ENCODE measurements around the gene RPH3AL.

Gene RPH3AL

GRCh38 chr17:351449-351738, 1.2 kb downstream of the RPH3AL start:
- no peak for DNase-seq

- no peak for DNase-seq
Observed at GRCh38 chr17:350706-351448, 1.7 kb downstream of the RPH3AL start.

- DNase-seq: no peak
Observed at GRCh38 chr17:349666-350065, 2.9 kb downstream of the RPH3AL start.

- DNase-seq: no peak
Observed at GRCh38 chr17:348692-349425, 3.7 kb downstream of the RPH3AL start.

GRCh38 chr17:348012-348411, 4.6 kb downstream of the RPH3AL start:
- no peak for DNase-seq

GRCh38 chr17:347309-347899, 5.2 kb downstream of the RPH3AL start:
- no peak for DNase-seq

- DNase-seq: no peak
Observed at GRCh38 chr17:345992-346785, 6.4 kb downstream of the RPH3AL start.

GRCh38 chr17:345261-345660, 7.3 kb downstream of the RPH3AL start:
- no peak for DNase-seq

GRCh38 chr17:343875-344752, 8.5 kb downstream of the RPH3AL start:
- DNase-seq: no peak

- no peak for DNase-seq
Observed at GRCh38 chr17:343211-343610, 9.4 kb downstream of the RPH3AL start.

- DNase-seq: no peak
Observed at GRCh38 chr17:340074-340473, 12.5 kb downstream of the RPH3AL start.

GRCh38 chr17:339193-340061, 13.2 kb downstream of the RPH3AL start:
- no peak for DNase-seq

GRCh38 chr17:338442-339192, 14.0 kb downstream of the RPH3AL start:
- no peak for DNase-seq

GRCh38 chr17:337866-338265, 14.7 kb downstream of the RPH3AL start:
- DNase-seq: no peak

GRCh38 chr17:337453-337852, 15.2 kb downstream of the RPH3AL start:
- no peak for DNase-seq

- no peak for DNase-seq
Observed at GRCh38 chr17:337022-337420, 15.6 kb downstream of the RPH3AL start.

- no peak for DNase-seq
Observed at GRCh38 chr17:336110-337021, 16.2 kb downstream of the RPH3AL start.

GRCh38 chr17:335691-336090, 16.9 kb downstream of the RPH3AL start:
- DNase-seq: no peak

GRCh38 chr17:334974-335481, 17.6 kb downstream of the RPH3AL start:
- no peak for DNase-seq
